ENCODE data around the gene ERC1.

DNA sequence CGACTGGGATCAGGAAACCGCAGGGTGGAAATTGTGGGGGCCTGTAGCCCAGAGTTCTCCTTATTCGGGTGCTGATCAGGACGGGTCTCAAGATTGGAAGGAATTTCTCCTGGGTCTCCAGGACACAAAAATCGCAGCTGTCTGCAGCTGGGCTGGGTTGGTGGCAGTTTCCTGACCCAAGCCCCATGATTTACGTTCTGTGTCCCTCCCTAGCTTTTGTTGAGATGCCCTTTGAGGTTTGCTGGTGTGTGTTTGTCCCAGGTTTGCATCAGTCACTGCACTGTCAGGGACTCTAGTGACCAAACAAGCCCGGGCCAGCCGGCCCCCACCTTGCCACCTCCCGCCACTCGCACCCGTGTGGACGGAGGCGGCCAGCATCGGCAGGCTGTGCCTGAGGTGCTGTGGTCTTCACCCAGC, 513.9 kb downstream of the ERC1 start:
- TF ChIP-seq, protein P1, sequence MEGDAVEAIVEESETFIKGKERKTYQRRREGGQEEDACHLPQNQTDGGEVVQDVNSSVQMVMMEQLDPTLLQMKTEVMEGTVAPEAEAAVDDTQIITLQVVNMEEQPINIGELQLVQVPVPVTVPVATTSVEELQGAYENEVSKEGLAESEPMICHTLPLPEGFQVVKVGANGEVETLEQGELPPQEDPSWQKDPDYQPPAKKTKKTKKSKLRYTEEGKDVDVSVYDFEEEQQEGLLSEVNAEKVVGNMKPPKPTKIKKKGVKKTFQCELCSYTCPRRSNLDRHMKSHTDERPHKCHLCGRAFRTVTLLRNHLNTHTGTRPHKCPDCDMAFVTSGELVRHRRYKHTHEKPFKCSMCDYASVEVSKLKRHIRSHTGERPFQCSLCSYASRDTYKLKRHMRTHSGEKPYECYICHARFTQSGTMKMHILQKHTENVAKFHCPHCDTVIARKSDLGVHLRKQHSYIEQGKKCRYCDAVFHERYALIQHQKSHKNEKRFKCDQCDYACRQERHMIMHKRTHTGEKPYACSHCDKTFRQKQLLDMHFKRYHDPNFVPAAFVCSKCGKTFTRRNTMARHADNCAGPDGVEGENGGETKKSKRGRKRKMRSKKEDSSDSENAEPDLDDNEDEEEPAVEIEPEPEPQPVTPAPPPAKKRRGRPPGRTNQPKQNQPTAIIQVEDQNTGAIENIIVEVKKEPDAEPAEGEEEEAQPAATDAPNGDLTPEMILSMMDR (IDR thresholded peaks at IDR 0.05) = no peak
- TF ChIP-seq POLR2AphosphoS5 (IDR thresholded peaks at IDR 0.05) (no peak), POLR2A (IDR thresholded peaks at IDR 0.05) (no peak)
